GM12878 (cell line): Measurements from ENCODE around the gene PLEKHA7.

ENCODE experiments used
- BCLAF1 ChIP-seq: fragments of 450-650 bp; IDR thresholded peaks from 2 replicates; pipeline ENCODE4 v1.6.1; 2017; ENCODE audit warnings: antibody characterized with exemption, mild to moderate bottlenecking, moderate library complexity
- CEBPB ChIP-seq, 2 experiments: fragments of 150-350 bp in 1 of 2; IDR thresholded peaks; 2 replicates each; pipeline ENCODE4 v1.6.1; 2012 to 2014; ENCODE audit warnings: low read depth in 2 of 2, low read length in 2 of 2, borderline replicate concordance in 1 of 2, inconsistent platforms in 1 of 2
- CTCF ChIP-seq, 3 experiments: IDR thresholded peaks in 2 of 3; conservative IDR thresholded peaks in 1 of 3; 2 replicates each; pipeline ENCODE4 v1.5.1; 2011; ENCODE audit warnings: low read depth in 3 of 3, low read length in 3 of 3, mild to moderate bottlenecking in 3 of 3, control low read depth in 2 of 3, moderate library complexity in 2 of 3, inconsistent platforms in 1 of 3, mixed read lengths in 1 of 3; ENCODE audit not compliant: control insufficient read depth in 2 of 3, insufficient read depth in 1 of 3; ENCODE audit errors: extremely low read depth in 1 of 3
- ETV6 ChIP-seq, 2 experiments: fragments of 450-650 bp in 1 of 2; IDR thresholded peaks in 1 of 2; conservative IDR thresholded peaks in 1 of 2; 2 replicates each; pipeline ENCODE4 v1.6.1; 2014; ENCODE audit warnings: antibody characterized with exemption in 1 of 2, borderline replicate concordance in 1 of 2, low read depth in 1 of 2, mild to moderate bottlenecking in 1 of 2, moderate library complexity in 1 of 2
- EZH2 ChIP-seq: IDR thresholded peaks from 2 replicates; pipeline ENCODE4 v1.6.1; 2012; ENCODE audit warnings: low read depth, mild to moderate bottlenecking, control low read depth, inconsistent platforms, low read length, borderline replicate concordance; ENCODE audit not compliant: control insufficient read depth
- SP1 ChIP-seq: IDR thresholded peaks from one replicate; pipeline ENCODE4 v1.6.1; 2011; ENCODE audit warnings: low read depth, low read length

- TF ChIP-seq CTCF (IDR thresholded peaks at IDR 0.05 in 2 of 3, conservative IDR thresholded peaks at IDR 0.05 in 1 of 3; ENCODE audit: control insufficient read depth in 2 of 3, extremely low read depth in 1 of 3, insufficient read depth in 1 of 3, low read depth in 3 of 3, low read length in 3 of 3) (no peak), BCLAF1 (no peak), EZH2 (no peak), CEBPB (IDR thresholded peaks at IDR 0.05; ENCODE audit: borderline replicate concordance in 1 of 2, low read depth in 2 of 2, low read length in 2 of 2) (no peak), SP1 (no peak), ETV6 (conservative IDR thresholded peaks at IDR 0.05 in 1 of 2, IDR thresholded peaks at IDR 0.05 in 1 of 2; ENCODE audit: borderline replicate concordance in 1 of 2, low read depth in 1 of 2) (no peak)
Measured at GRCh38 chr11:16827139-16827538, 187.1 kb downstream of the PLEKHA7 start.
